Fibroblast of villous mesenchyme (primary cell): ENCODE results near the gene NT5C2. TPM values are rescaled to one million over a fixed set of nuclear protein-coding genes. Genes with fewer than 3 reads are reported as not detected.

Source experiments
- DNase-seq: peaks from one replicate; pipeline ENCODE4 v3.0.0-alpha.2; 2010; ENCODE audit warnings: low read depth
- H3K4me3 ChIP-seq: 2 replicates; pipeline ENCODE4 v1.5.1; 2011; ENCODE audit warnings: low read depth, mild to moderate bottlenecking, low read length
- CTCF ChIP-seq: IDR thresholded peaks from 2 replicates; pipeline ENCODE4 v1.5.1; 2012; ENCODE audit warnings: low read depth, mild to moderate bottlenecking, low read length; ENCODE audit not compliant: insufficient read depth
- total RNA-seq: library from RNA; depleted of rRNA; stranded (reverse); fragments of >200 nt; gene quantifications from 2 replicates; pipeline ENCODE4 v1.2.3, GENCODE V29; 2012

NT5C2 gene
- total RNA-seq, 1 donor, result 92.0 TPM

- no peak overlapping the region for H3K4me3 ChIP-seq
- TF ChIP-seq CTCF, result no peak
Observed at GRCh38 chr10:103155471-103156085, 37.5 kb downstream of the NT5C2 start.

GRCh38 chr10:103154521-103155299, 38.4 kb downstream of the NT5C2 start:
- H3K4me3 ChIP-seq, result no peak overlapping the region
- peak; percentile 74 for DNase-seq
- TF ChIP-seq CTCF, result no peak

More at GRCh38 chr10:103155471-103156085, 37.5 kb downstream of the NT5C2 start:
- peak; percentile 31 for DNase-seq

- DNase-seq, result peak; percentile 79
Observed at GRCh38 chr10:103153302-103154197, 39.5 kb downstream of the NT5C2 start.

GRCh38 chr10:103149991-103150622, 43.0 kb downstream of the NT5C2 start:
- H3K4me3 ChIP-seq, result no peak overlapping the region
- TF ChIP-seq CTCF, result no peak

More at GRCh38 chr10:103153302-103154197, 39.5 kb downstream of the NT5C2 start:
- no peak for TF ChIP-seq CTCF
- peak overlapping the region; percentile 39 for H3K4me3 ChIP-seq

GRCh38 chr10:103147645-103148044, 45.4 kb downstream of the NT5C2 start:
- no peak for TF ChIP-seq CTCF
- H3K4me3 ChIP-seq, result no peak overlapping the region
- no peak for DNase-seq

More at GRCh38 chr10:103149991-103150622, 43.0 kb downstream of the NT5C2 start:
- DNase-seq, result no peak

- no peak overlapping the region for H3K4me3 ChIP-seq
- TF ChIP-seq CTCF, result no peak
- peak; percentile 88 for DNase-seq
Observed at GRCh38 chr10:103145860-103146466, 47.1 kb downstream of the NT5C2 start.
